T-cell (primary cell): ENCODE data around the gene NEUROG2. TPM values are rescaled to one million over a fixed set of nuclear protein-coding genes. Genes with fewer than 3 reads are reported as not detected.
"Not testable (repeated sequence)": the region's sequence is repeated elsewhere in the genome, so short reads cannot be mapped to it uniquely, and the experiment has no call there.

Experiments
- ATAC-seq, 4 experiments: fragments of 200-7000 bp in 3 of 4; fragments of 150-1000 bp in 1 of 4; cut with Tn5 transposase; replicated peaks in 1 of 4; 1 replicate in 3 of 4; 2 replicates in 1 of 4; pipeline ENCODE4 v1.10.0; 2021; ENCODE audit warnings: moderate library complexity in 3 of 4, mild to moderate bottlenecking in 2 of 4, moderate number of reproducible peaks in 1 of 4
- CTCF ChIA-PET, 2 donors: fragments of 300-600 bp; sonication (Branson Sonifier 250); formaldehyde crosslinking; loops; one replicate each; lab custom pipeline; 2022; ENCODE audit warnings: antibody characterized with exemption in 2 of 2; lab: Charles Lee
- POLR2A ChIA-PET, 2 donors: fragments of 300-600 bp; sonication (Branson Sonifier 250); formaldehyde crosslinking; loops; one replicate each; lab custom pipeline; 2022; ENCODE audit warnings: antibody characterized with exemption in 2 of 2; lab: Charles Lee
- DNase-seq, 35 experiments: peaks; one replicate each; pipeline versions ENCODE4 v3.0.0 to v3.0.0-alpha.2; 2013 to 2023
- H3K27ac ChIP-seq: one replicate; pipeline ENCODE4 v1.5.1; 2013; ENCODE audit warnings: low read length
- H3K27me3 ChIP-seq, 2 experiments: replicated peaks in 1 of 2; 1 replicate in 1 of 2; 2 replicates in 1 of 2; pipeline versions ENCODE4 v1.6.1 to v1.7.0; 2013; ENCODE audit warnings: low read length in 1 of 2, mixed read lengths in 1 of 2; ENCODE audit not compliant: control insufficient read depth in 2 of 2, insufficient read depth in 2 of 2; ENCODE audit errors: extremely low read depth in 1 of 2
- H3K36me3 ChIP-seq, 2 donors: 1 replicate in 1 of 2; 2 replicates in 1 of 2; pipeline versions ENCODE4 v1.6.1 to v1.7.0; 2013; ENCODE audit warnings: low read length in 1 of 2; ENCODE audit not compliant: control insufficient read depth in 2 of 2, insufficient read depth in 1 of 2; ENCODE audit errors: extremely low read depth in 1 of 2
- H3K4me1 ChIP-seq, 2 experiments: 1 replicate in 1 of 2; 2 replicates in 1 of 2; pipeline versions ENCODE4 v1.6.1 to v1.7.0; 2013; ENCODE audit warnings: low read length in 2 of 2, mixed read lengths in 1 of 2; ENCODE audit not compliant: insufficient read depth in 2 of 2, control insufficient read depth in 1 of 2; ENCODE audit errors: extremely low read depth in 1 of 2
- H3K4me3 ChIP-seq, 2 donors: 1 replicate in 1 of 2; 2 replicates in 1 of 2; pipeline versions ENCODE4 v1.5.1 to v1.7.0; 2013; ENCODE audit warnings: mild to moderate bottlenecking in 2 of 2, low read length in 1 of 2, moderate library complexity in 1 of 2; ENCODE audit not compliant: control insufficient read depth in 1 of 2; ENCODE audit errors: extremely low read depth in 1 of 2
- H3K9me3 ChIP-seq: 2 replicates; pipeline ENCODE4 v1.7.0; 2013
- H3K27ac Mint-ChIP-seq, 2 donors: one replicate each; pipeline ENCODE4 v1.8.0; 2020 to 2021; ENCODE audit warnings: mild to moderate bottlenecking in 2 of 2, mixed read lengths in 2 of 2
- H3K27me3 Mint-ChIP-seq, 2 donors: one replicate each; pipeline ENCODE4 v1.8.0; 2021 to 2022; ENCODE audit warnings: mixed read lengths in 2 of 2
- H3K36me3 Mint-ChIP-seq: one replicate; pipeline ENCODE4 v1.8.0; 2021; ENCODE audit warnings: mixed read lengths
- H3K4me1 Mint-ChIP-seq, 3 donors: one replicate each; pipeline ENCODE4 v1.8.0; 2020 to 2022; ENCODE audit warnings: mixed read lengths in 3 of 3, mild to moderate bottlenecking in 1 of 3
- H3K4me3 Mint-ChIP-seq, 3 donors: one replicate each; pipeline ENCODE4 v1.8.0; 2020 to 2022; ENCODE audit warnings: mild to moderate bottlenecking in 3 of 3, mixed read lengths in 3 of 3, moderate library complexity in 3 of 3
- H3K9me3 Mint-ChIP-seq, 3 donors: one replicate each; pipeline ENCODE4 v1.8.0; 2020 to 2022; ENCODE audit warnings: mixed read lengths in 3 of 3
- WGBS: methylation state at CpG from one replicate; pipeline ENCODE4 v1.1.5; 2013; ENCODE audit warnings: missing lambda C conversion rate; ENCODE audit not compliant: insufficient coverage; 5-methylcytosine and 5-hydroxymethylcytosine counted together
- total RNA-seq, 35 experiments: library from RNA in 6 of 35; stranded (reverse) in 6 of 35; fragments of 120-200 nt in 1 of 35; gene quantifications; one replicate each; pipeline versions ENCODE4 v1.2.1 to v1.2.4 and lab custom pipeline; 2013 to 2026

NEUROG2 gene
- total RNA-seq, 5 donors from 2014 or later (not counting 1 experiment from before 2014, with no cell fraction given), result not detected

- Mint-ChIP-seq H3K4me1 (no peaks in the 10 kb centered on the region), H3K4me3 (no peak overlapping the region), H3K27ac (no peak overlapping the region), H3K36me3 (peaks cover 28% of the 10 kb centered on the region), H3K9me3 (no peaks in the 10 kb centered on the region), H3K27me3 (no peaks in the 10 kb centered on the region)
- ChIA-PET CTCF (interaction anchor here in 1 of 2 donors (0.8 kb wide), 1 partner anchor 16 kb away, joined by 3 read pairs; no protein-coding TSS in a partner anchor), POLR2A (no interaction called here)
- no peak for ATAC-seq
- Histone ChIP-seq H3K36me3 (no peaks in the 10 kb centered on the region), H3K9me3 (no peaks in the 10 kb centered on the region), H3K4me1 (no peaks in the 10 kb centered on the region), H3K4me3 (no peak overlapping the region), H3K27ac (no peak overlapping the region), H3K27me3 (no peaks in the 10 kb centered on the region)
- no peak for DNase-seq
- WGBS, result no CpG with 5 or more reads among the region's 2 CpGs
Observed at GRCh38 chr4:112557676-112558411, 41.9 kb upstream of the NEUROG2 start.

- CTCF ChIA-PET, H3K4me3 ChIP-seq, H3K9me3 Mint-ChIP-seq, H3K9me3 ChIP-seq, H3K36me3 ChIP-seq, H3K27me3 ChIP-seq, H3K4me1 Mint-ChIP-seq, H3K4me1 ChIP-seq, H3K4me3 Mint-ChIP-seq, DNase-seq, ATAC-seq, H3K27me3 Mint-ChIP-seq, POLR2A ChIA-PET, H3K27ac ChIP-seq, H3K27ac Mint-ChIP-seq: not testable (repeated sequence)
- WGBS, result no CpG with 5 or more reads among the region's 3 CpGs
- H3K36me3 Mint-ChIP-seq, result peaks cover 18% of the 10 kb centered on the region
Observed at GRCh38 chr4:112554271-112554670, 38.3 kb upstream of the NEUROG2 start.

- no peak overlapping the region for H3K4me3 ChIP-seq
- Mint-ChIP-seq H3K4me3 (no peak overlapping the region), H3K27ac (no peak overlapping the region), H3K27me3 (no peaks in the 10 kb centered on the region), H3K4me1 (no peaks in the 10 kb centered on the region), H3K36me3 (peaks cover 11% of the 10 kb centered on the region), H3K9me3 (no peaks in the 10 kb centered on the region)
- ChIA-PET POLR2A (no interaction called here), CTCF (interaction anchor here (0.6 kb wide), 2 partner anchors 16 to 410 kb away, joined by 3 read pairs; no protein-coding TSS in a partner anchor)
- no peaks in the 10 kb centered on the region for H3K27me3 ChIP-seq
- WGBS, result no CpG with 5 or more reads among the region's 2 CpGs
- H3K27ac ChIP-seq, result no peak overlapping the region
- H3K9me3 ChIP-seq, result no peaks in the 10 kb centered on the region
- H3K4me1 ChIP-seq, result no peaks in the 10 kb centered on the region
- no peaks in the 10 kb centered on the region for H3K36me3 ChIP-seq
- no peak for DNase-seq
- no peak for ATAC-seq
Observed at GRCh38 chr4:112552668-112553067, 36.7 kb upstream of the NEUROG2 start.

- no peak overlapping the region for H3K27ac ChIP-seq
- Mint-ChIP-seq H3K9me3 (no peaks in the 10 kb centered on the region), H3K27ac (no peak overlapping the region), H3K4me1 (no peaks in the 10 kb centered on the region), H3K4me3 (no peak overlapping the region), H3K36me3 (peaks cover 8% of the 10 kb centered on the region), H3K27me3 (no peaks in the 10 kb centered on the region)
- 100% methylated on average over 2 of the region's 2 CpGs for WGBS
- no peaks in the 10 kb centered on the region for H3K4me1 ChIP-seq
- no peaks in the 10 kb centered on the region for H3K36me3 ChIP-seq
- H3K4me3 ChIP-seq, result no peak overlapping the region
- POLR2A ChIA-PET, result interaction anchor here in 1 of 2 donors (0.6 kb wide), 1 partner anchor 27 kb away, joined by 3 read pairs; no protein-coding TSS in a partner anchor
- no peak for ATAC-seq
- H3K9me3 ChIP-seq, result no peaks in the 10 kb centered on the region
- CTCF ChIA-PET, result interaction anchor here in 1 of 2 donors (0.6 kb wide), 1 partner anchor 436 kb away, joined by 3 read pairs; no protein-coding TSS in a partner anchor
- DNase-seq, result no peak
- H3K27me3 ChIP-seq, result no peaks in the 10 kb centered on the region
Observed at GRCh38 chr4:112550728-112551127, 34.7 kb upstream of the NEUROG2 start.

- H3K4me3 ChIP-seq, result no peak overlapping the region
- H3K9me3 ChIP-seq, result no peaks in the 10 kb centered on the region
- H3K27ac ChIP-seq, result no peak overlapping the region
- H3K36me3 ChIP-seq, result no peaks in the 10 kb centered on the region
- WGBS, result no CpG with 5 or more reads among the region's 2 CpGs
- Mint-ChIP-seq H3K4me3 (no peak overlapping the region), H3K9me3 (no peaks in the 10 kb centered on the region), H3K4me1 (no peaks in the 10 kb centered on the region), H3K27ac (no peak overlapping the region), H3K36me3 (peaks cover 5% of the 10 kb centered on the region), H3K27me3 (no peaks in the 10 kb centered on the region)
- POLR2A ChIA-PET, result no interaction called here
- CTCF ChIA-PET, result no interaction called here
- DNase-seq (no peak), ATAC-seq (no peak)
- H3K4me1 ChIP-seq, result no peaks in the 10 kb centered on the region
- H3K27me3 ChIP-seq, result no peaks in the 10 kb centered on the region
Observed at GRCh38 chr4:112546476-112546875, 30.5 kb upstream of the NEUROG2 start.

GRCh38 chr4:112545346-112545745, 29.4 kb upstream of the NEUROG2 start:
- Mint-ChIP-seq H3K4me1 (no peaks in the 10 kb centered on the region), H3K27ac (no peak overlapping the region), H3K36me3 (peaks cover 5% of the 10 kb centered on the region), H3K27me3 (no peaks in the 10 kb centered on the region), H3K9me3 (no peaks in the 10 kb centered on the region), H3K4me3 (no peak overlapping the region)
- ChIA-PET CTCF (interaction anchor here in 1 of 2 donors (0.6 kb wide), 1 partner anchor 102 kb away, joined by 3 read pairs; no protein-coding TSS in a partner anchor), POLR2A (no interaction called here)
- Histone ChIP-seq H3K36me3 (no peaks in the 10 kb centered on the region), H3K4me3 (no peak overlapping the region), H3K9me3 (no peaks in the 10 kb centered on the region), H3K4me1 (no peaks in the 10 kb centered on the region), H3K27ac (no peak overlapping the region), H3K27me3 (no peaks in the 10 kb centered on the region)
- DNase-seq, result no peak
- no CpG with 5 or more reads among the region's 3 CpGs for WGBS
- no peak for ATAC-seq
